Prostate gland (tissue), 2 donors: ENCODE results near the gene ADGRB3. TPM values are rescaled to one million over a fixed set of nuclear protein-coding genes. Genes with fewer than 3 reads are reported as not detected.
"Not testable (repeated sequence)": the region's sequence is repeated elsewhere in the genome, so short reads cannot be mapped to it uniquely, and the experiment has no call there.

Source experiments
- DNase-seq: peaks from one replicate; pipeline ENCODE4 v3.0.0-alpha.2; 2019; ENCODE audit warnings: low spot score
- H3K27ac ChIP-seq, 2 donors: fragments of 200-600 bp; sonication (generic); 2 replicates each; pipeline ENCODE4 v1.5.1; 2017 to 2019
- H3K27me3 ChIP-seq: fragments of 200-600 bp; sonication (generic); replicated peaks from 2 replicates; pipeline ENCODE4 v1.5.1; 2019; ENCODE audit not compliant: insufficient read depth
- H3K36me3 ChIP-seq, 2 donors: fragments of 200-600 bp; sonication (generic); 1 replicate in 1 of 2; 2 replicates in 1 of 2; pipeline versions ENCODE4 v1.5.1 to v1.8.1; 2017 to 2019
- H3K4me1 ChIP-seq: fragments of 200-600 bp; sonication (generic); replicated peaks from 2 replicates; pipeline ENCODE4 v1.5.1; 2019
- H3K4me3 ChIP-seq, 2 donors: fragments of 200-600 bp; sonication (generic); 2 replicates each; pipeline ENCODE4 v1.5.1; 2017 to 2019
- H3K9me3 ChIP-seq: fragments of 200-600 bp; sonication (generic); 2 replicates; pipeline ENCODE4 v1.5.1; 2017
- CTCF ChIP-seq, 4 experiments: fragments of 200-600 bp in 2 of 4; fragments of 450-650 bp in 2 of 4; sonication (generic) in 2 of 4; IDR thresholded peaks; 1 replicate in 3 of 4; 2 replicates in 1 of 4; pipeline ENCODE4 v1.5.1; 2016 to 2019; ENCODE audit warnings: antibody characterized with exemption in 4 of 4, mild to moderate bottlenecking in 2 of 4, moderate library complexity in 2 of 4
- POLR2A ChIP-seq: fragments of 450-650 bp; IDR thresholded peaks from one replicate; pipeline ENCODE4 v1.6.1; 2016; ENCODE audit warnings: antibody characterized with exemption, mild to moderate bottlenecking
- POLR2AphosphoS5 ChIP-seq: sonication (generic); formaldehyde crosslinking; IDR thresholded peaks from one replicate; pipeline ENCODE4 v1.6.1; 2017; ENCODE audit warnings: antibody characterized with exemption
- whole genome bisulfite sequencing: methylation state at CpG from one replicate; pipeline ENCODE4 v1.1.5; 2018; 5-methylcytosine and 5-hydroxymethylcytosine counted together
- intact Hi-C: fragments of 100-400 bp; cut with DNase I; formaldehyde crosslinking; loops from one replicate; pipeline ENCODE4 v1.14.2; 2022
- total RNA-seq, 2 donors: library from RNA; depleted of rRNA; stranded (reverse); fragments of >200 nt; gene quantifications; one replicate each; pipeline ENCODE4 v1.1.0, GENCODE V29; 2016

Gene ADGRB3
- total RNA-seq, 2 donors from 2014 or later = 0.59 to 3.1 TPM

DNA sequence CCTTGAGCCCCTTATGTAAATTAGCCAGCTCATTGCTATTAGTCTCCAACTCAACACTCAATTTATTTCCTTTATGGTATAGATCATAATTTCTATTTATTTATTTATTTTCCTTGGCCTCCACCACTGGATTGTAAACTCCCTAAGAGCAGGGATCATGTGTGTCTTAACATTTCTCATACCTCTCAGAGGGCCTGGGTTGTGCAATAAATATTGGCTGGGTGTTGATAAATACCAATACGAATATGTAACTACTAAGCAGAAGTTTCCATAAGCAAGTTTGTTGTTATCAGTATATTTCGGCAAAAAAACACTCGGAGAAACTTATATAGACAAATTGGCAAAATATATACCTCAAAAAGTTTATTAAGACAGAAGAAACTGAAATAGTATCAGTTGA lies 257.4 kb downstream of the ADGRB3 start:
- Histone ChIP-seq H3K27me3 (no peaks in the 10 kb centered on the region), H3K27ac (no peak overlapping the region), H3K9me3 (no peaks in the 10 kb centered on the region), H3K4me1 (no peaks in the 10 kb centered on the region), H3K4me3 (no peak overlapping the region), H3K36me3 (no peaks in the 10 kb centered on the region)
- intact Hi-C loops = no loop called here
- WGBS = 93% methylated on average over 3 of the region's 3 CpGs
- no peak for DNase-seq
- TF ChIP-seq POLR2AphosphoS5 (no peak), POLR2A (no peak), CTCF (IDR thresholded peaks at IDR 0.05) (no peak)

- Histone ChIP-seq H3K4me3 (no peak overlapping the region), H3K4me1 (no peaks in the 10 kb centered on the region), H3K36me3 (no peaks in the 10 kb centered on the region), H3K27me3 (no peaks in the 10 kb centered on the region), H3K27ac (no peak overlapping the region), H3K9me3 (no peaks in the 10 kb centered on the region)
- no peak for DNase-seq
- TF ChIP-seq POLR2A (no peak), POLR2AphosphoS5 (no peak), CTCF (IDR thresholded peaks at IDR 0.05) (no peak)
- 41% methylated on average over 1 of the region's 1 CpG for WGBS
- intact Hi-C loops = no loop called here
Measured at GRCh38 chr6:68895929-68896328, 260.8 kb downstream of the ADGRB3 start.

- intact Hi-C loops = no loop called here
- Histone ChIP-seq H3K4me1 (no peaks in the 10 kb centered on the region), H3K36me3 (no peaks in the 10 kb centered on the region), H3K27ac (no peak overlapping the region), H3K9me3 (no peaks in the 10 kb centered on the region), H3K4me3 (no peak overlapping the region), H3K27me3 (no peaks in the 10 kb centered on the region)
- DNase-seq = no peak
- 90% methylated on average over 1 of the region's 1 CpG for WGBS
- TF ChIP-seq CTCF (IDR thresholded peaks at IDR 0.05) (no peak), POLR2A (no peak), POLR2AphosphoS5 (no peak)
Measured at GRCh38 chr6:68901044-68901443, 266.0 kb downstream of the ADGRB3 start.

GRCh38 chr6:68911334-68911733 lies 276.3 kb downstream of the ADGRB3 start:
- H3K9me3 ChIP-seq = no peaks in the 10 kb centered on the region
- H3K36me3 ChIP-seq = no peaks in the 10 kb centered on the region
- no peak overlapping the region for H3K27ac ChIP-seq
- no peaks in the 10 kb centered on the region for H3K4me1 ChIP-seq
- H3K4me3 ChIP-seq = no peak overlapping the region
- TF ChIP-seq CTCF (IDR thresholded peaks at IDR 0.05) (no peak), POLR2AphosphoS5 (no peak), POLR2A (no peak)
- 92% methylated on average over 3 of the region's 3 CpGs for WGBS
- H3K27me3 ChIP-seq = no peaks in the 10 kb centered on the region
- intact Hi-C loops = no loop called here
- no peak for DNase-seq

DNA sequence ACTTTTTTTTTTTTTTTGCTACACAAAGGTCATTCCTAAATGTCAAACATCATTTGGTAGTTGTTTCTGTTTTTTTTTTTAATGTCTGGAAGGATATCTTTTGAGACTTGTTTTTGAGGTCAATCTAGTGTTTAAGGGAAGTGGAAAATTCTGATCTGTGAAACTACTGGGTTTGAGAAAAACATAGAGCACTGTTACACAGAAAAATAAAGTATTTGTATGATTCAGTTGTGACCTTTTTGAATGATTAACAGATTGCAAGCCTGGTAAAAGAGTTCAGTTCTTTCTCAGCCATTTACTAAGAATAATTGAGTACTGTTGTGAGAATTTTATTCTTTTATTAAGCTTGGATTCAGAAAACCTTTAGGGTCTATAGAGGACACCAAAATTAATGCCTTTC lies 276.7 kb downstream of the ADGRB3 start:
- intact Hi-C loops = no loop called here
- Histone ChIP-seq H3K27ac (no peak overlapping the region), H3K27me3 (no peaks in the 10 kb centered on the region), H3K4me3 (no peak overlapping the region), H3K4me1 (no peaks in the 10 kb centered on the region), H3K36me3 (no peaks in the 10 kb centered on the region), H3K9me3 (no peaks in the 10 kb centered on the region)
- TF ChIP-seq POLR2A (no peak), POLR2AphosphoS5 (no peak), CTCF (IDR thresholded peaks at IDR 0.05) (no peak)
- DNase-seq = no peak

DNA sequence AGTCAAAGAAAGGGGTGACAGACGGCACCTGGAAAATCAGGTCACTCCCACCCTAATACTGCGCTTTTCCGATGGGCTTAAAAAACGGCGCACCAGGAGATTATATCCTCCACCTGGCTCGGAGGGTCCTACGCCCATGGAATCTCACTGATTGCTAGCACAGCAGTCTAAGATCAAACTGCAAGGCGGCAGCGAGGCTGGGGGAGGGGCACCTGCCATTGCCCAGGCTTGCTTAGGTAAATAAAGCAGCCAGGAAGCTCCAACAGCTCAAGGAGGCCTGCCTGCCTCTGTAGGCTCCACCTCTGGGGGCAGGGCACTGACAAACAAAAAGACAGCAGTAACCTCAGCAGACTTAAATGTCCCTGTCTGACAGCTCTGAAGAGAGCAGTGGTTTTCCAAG lies 277.7 kb downstream of the ADGRB3 start:
- 85% methylated on average over 9 of the region's 9 CpGs for WGBS
- H3K36me3 ChIP-seq, H3K4me1 ChIP-seq, H3K9me3 ChIP-seq, H3K27me3 ChIP-seq, DNase-seq, H3K27ac ChIP-seq, H3K4me3 ChIP-seq, intact Hi-C loops: not testable (repeated sequence)
